Progenitor cell of endocrine pancreas (in vitro differentiated cells): ENCODE data around the gene VMP1. TPM values are rescaled to one million over a fixed set of nuclear protein-coding genes. Genes with fewer than 3 reads are reported as not detected.
"Not testable (repeated sequence)": the region's sequence is repeated elsewhere in the genome, so short reads cannot be mapped to it uniquely, and the experiment has no call there.

ENCODE experiments used
- DNase-seq: peaks from one replicate; pipeline ENCODE4 v3.0.0; 2021; ENCODE audit warnings: low spot score; ENCODE audit not compliant: unreplicated experiment
- H3K27ac Mint-ChIP-seq: 2 replicates; pipeline ENCODE4 v1.8.0; 2021; ENCODE audit warnings: mild to moderate bottlenecking, moderate library complexity, mixed read lengths
- H3K27me3 Mint-ChIP-seq: 2 replicates; pipeline ENCODE4 v1.8.0; 2021; ENCODE audit warnings: mixed read lengths
- H3K36me3 Mint-ChIP-seq: 2 replicates; pipeline ENCODE4 v1.8.0; 2022; ENCODE audit warnings: mixed read lengths; ENCODE audit not compliant: insufficient read depth
- H3K4me1 Mint-ChIP-seq: 2 replicates; pipeline ENCODE4 v1.8.0; 2021; ENCODE audit warnings: low read depth, mixed read lengths
- H3K4me3 Mint-ChIP-seq: 2 replicates; pipeline ENCODE4 v1.8.0; 2021; ENCODE audit warnings: low read depth, mild to moderate bottlenecking, moderate library complexity, mixed read lengths
- H3K9me3 Mint-ChIP-seq: 2 replicates; pipeline ENCODE4 v1.8.0; 2021; ENCODE audit warnings: low read depth, mixed read lengths
- CTCF ChIP-seq: fragments of 200-600 bp; sonication (generic); IDR thresholded peaks from one replicate; pipeline ENCODE4 v1.5.0; 2021; ENCODE audit warnings: antibody characterized with exemption, mild to moderate bottlenecking; ENCODE audit not compliant: unreplicated experiment
- total RNA-seq: library from RNA; stranded (reverse); gene quantifications from 2 replicates; pipeline ENCODE4 v1.2.1, GENCODE V29; 2021

Gene VMP1
- total RNA-seq, 1 donor from 2014 or later = 162 TPM

- Mint-ChIP-seq H3K36me3 (peaks cover 2% of the 10 kb centered on the region), H3K9me3 (peaks cover 3% of the 10 kb centered on the region), H3K4me3 (peak overlapping the region; percentile 26), H3K27ac (peak overlapping the region; percentile 57), H3K4me1 (peaks cover 48% of the 10 kb centered on the region), H3K27me3 (no peaks in the 10 kb centered on the region)
- DNase-seq = no peak
- TF ChIP-seq CTCF = no peak
Measured at GRCh38 chr17:59851439-59852375, 144.3 kb downstream of the VMP1 start.

GRCh38 chr17:59852847-59853167 lies 145.4 kb downstream of the VMP1 start:
- not testable (repeated sequence) for H3K27me3 Mint-ChIP-seq, DNase-seq, H3K36me3 Mint-ChIP-seq, H3K4me3 Mint-ChIP-seq, H3K9me3 Mint-ChIP-seq
- H3K4me1 Mint-ChIP-seq = peaks cover 45% of the 10 kb centered on the region
- peak overlapping the region; percentile 26 for H3K27ac Mint-ChIP-seq

GRCh38 chr17:59853168-59853918 lies 145.9 kb downstream of the VMP1 start:
- H3K27me3 Mint-ChIP-seq = no peaks in the 10 kb centered on the region
- peak overlapping the region; percentile 26 for H3K27ac Mint-ChIP-seq
- H3K4me1 Mint-ChIP-seq = peaks cover 47% of the 10 kb centered on the region
- no peak overlapping the region for H3K4me3 Mint-ChIP-seq
- peak; percentile 61 for TF ChIP-seq CTCF
- no peak for DNase-seq
- peaks cover 2% of the 10 kb centered on the region for H3K36me3 Mint-ChIP-seq
- H3K9me3 Mint-ChIP-seq = peaks cover 3% of the 10 kb centered on the region

GRCh38 chr17:59853919-59854729 lies 146.7 kb downstream of the VMP1 start:
- not testable (repeated sequence) for H3K27ac Mint-ChIP-seq, DNase-seq, H3K36me3 Mint-ChIP-seq, H3K9me3 Mint-ChIP-seq, H3K27me3 Mint-ChIP-seq, H3K4me3 Mint-ChIP-seq
- H3K4me1 Mint-ChIP-seq = peaks cover 42% of the 10 kb centered on the region

- H3K4me3 Mint-ChIP-seq = no peak overlapping the region
- DNase-seq = no peak
- TF ChIP-seq CTCF = no peak
- no peaks in the 10 kb centered on the region for H3K27me3 Mint-ChIP-seq
- peaks cover 10% of the 10 kb centered on the region for H3K36me3 Mint-ChIP-seq
- H3K27ac Mint-ChIP-seq = peak overlapping the region; percentile 9
- peaks cover 3% of the 10 kb centered on the region for H3K9me3 Mint-ChIP-seq
- peaks cover 30% of the 10 kb centered on the region for H3K4me1 Mint-ChIP-seq
Measured at GRCh38 chr17:59856859-59857794, 149.7 kb downstream of the VMP1 start.
